Liver (tissue), 9 donors: ENCODE data around the gene DPPA4. TPM values are rescaled to one million over a fixed set of nuclear protein-coding genes. Genes with fewer than 3 reads are reported as not detected.

Experiments
- DNase-seq: peaks from one replicate; pipeline ENCODE4 v3.0.0-alpha.2; 2017; ENCODE audit warnings: low spot score
- H3K27ac ChIP-seq, 2 donors: one replicate each; pipeline ENCODE4 v1.7.0; 2013; ENCODE audit warnings: inconsistent platforms in 2 of 2, low read length in 2 of 2, control low read depth in 1 of 2, low read depth in 1 of 2, mild to moderate bottlenecking in 1 of 2
- H3K27me3 ChIP-seq, 4 donors: one replicate each; pipeline versions ENCODE4 v1.6.1 to v1.7.0; 2013; ENCODE audit warnings: low read length in 3 of 4, inconsistent platforms in 1 of 4, mild to moderate bottlenecking in 1 of 4, moderate library complexity in 1 of 4; ENCODE audit not compliant: control insufficient read depth in 4 of 4, insufficient read depth in 4 of 4
- H3K36me3 ChIP-seq, 4 donors: one replicate each; pipeline versions ENCODE4 v1.6.1 to v1.7.0; 2013; ENCODE audit warnings: low read length in 3 of 4, mild to moderate bottlenecking in 3 of 4, low read depth in 1 of 4, moderate library complexity in 1 of 4; ENCODE audit not compliant: control insufficient read depth in 4 of 4, insufficient read depth in 3 of 4
- H3K4me1 ChIP-seq, 4 donors: one replicate each; pipeline versions ENCODE4 v1.6.1 to v1.7.0; 2013; ENCODE audit warnings: low read length in 3 of 4, mild to moderate bottlenecking in 3 of 4, moderate library complexity in 1 of 4; ENCODE audit not compliant: control insufficient read depth in 4 of 4, insufficient read depth in 4 of 4
- H3K4me3 ChIP-seq, 3 donors: one replicate each; pipeline versions ENCODE4 v1.6.1 to v1.7.0; 2013; ENCODE audit warnings: low read length in 3 of 3, control low read depth in 1 of 3, low read depth in 1 of 3, mild to moderate bottlenecking in 1 of 3
- H3K9ac ChIP-seq, 2 donors: one replicate each; pipeline ENCODE4 v1.7.0; 2013; ENCODE audit warnings: low read length in 2 of 2, mild to moderate bottlenecking in 2 of 2, moderate library complexity in 2 of 2, control low read depth in 1 of 2, low read depth in 1 of 2
- H3K9me3 ChIP-seq, 4 donors: one replicate each; pipeline versions ENCODE4 v1.6.1 to v1.7.0; 2013; ENCODE audit warnings: low read length in 3 of 4; ENCODE audit not compliant: control insufficient read depth in 4 of 4
- EGR1 ChIP-seq, 2 donors: IDR thresholded peaks; 2 replicates each; pipeline ENCODE4 v1.6.1; 2016 to 2018; ENCODE audit warnings: antibody characterized with exemption in 2 of 2, low read depth in 2 of 2
- FOXA1 ChIP-seq: IDR thresholded peaks from 2 replicates; pipeline ENCODE4 v1.6.1; 2016; ENCODE audit warnings: antibody characterized with exemption
- FOXA2 ChIP-seq: IDR thresholded peaks from 2 replicates; pipeline ENCODE4 v1.6.1; 2016; ENCODE audit warnings: antibody characterized with exemption
- GABPA ChIP-seq, 2 donors: IDR thresholded peaks in 1 of 2; conservative IDR thresholded peaks in 1 of 2; 2 replicates each; pipeline ENCODE4 v1.6.1; 2016; ENCODE audit warnings: antibody characterized with exemption in 2 of 2, mild to moderate bottlenecking in 1 of 2, moderate library complexity in 1 of 2
- HNF4A ChIP-seq, 2 donors: conservative IDR thresholded peaks; 2 replicates each; pipeline ENCODE4 v1.6.1; 2016; ENCODE audit warnings: antibody characterized with exemption in 2 of 2, mild to moderate bottlenecking in 2 of 2
- HNF4G ChIP-seq: IDR thresholded peaks from 2 replicates; pipeline ENCODE4 v1.6.1; 2016; ENCODE audit warnings: antibody characterized with exemption
- JUND ChIP-seq, 2 donors: IDR thresholded peaks; 2 replicates each; pipeline ENCODE4 v1.6.1; 2016; ENCODE audit warnings: antibody characterized with exemption in 2 of 2
- NR2F2 ChIP-seq: IDR thresholded peaks from 2 replicates; pipeline ENCODE4 v1.6.1; 2016; ENCODE audit warnings: antibody characterized with exemption
- RAD21 ChIP-seq, 2 donors: IDR thresholded peaks; 2 replicates each; pipeline ENCODE4 v1.6.1; 2016; ENCODE audit warnings: antibody characterized with exemption in 2 of 2, mild to moderate bottlenecking in 2 of 2
- RXRA ChIP-seq, 2 donors: IDR thresholded peaks; 2 replicates each; pipeline ENCODE4 v1.6.1; 2017 to 2018; ENCODE audit warnings: antibody characterized with exemption in 2 of 2, mild to moderate bottlenecking in 1 of 2
- SP1 ChIP-seq: IDR thresholded peaks from 2 replicates; pipeline ENCODE4 v1.6.1; 2018; ENCODE audit warnings: antibody characterized with exemption, mild to moderate bottlenecking
- TAF1 ChIP-seq: conservative IDR thresholded peaks from 2 replicates; pipeline ENCODE4 v1.6.1; 2016; ENCODE audit warnings: antibody characterized with exemption, mild to moderate bottlenecking
- YY1 ChIP-seq: IDR thresholded peaks from 2 replicates; pipeline ENCODE4 v1.6.1; 2016; ENCODE audit warnings: antibody characterized with exemption, mild to moderate bottlenecking
- WGBS: extraction: QIAGEN DNeasy Blood & Tissue Kit; methylation state at CpG from one replicate; pipeline ENCODE4 v1.1.7; 2013; 5-methylcytosine and 5-hydroxymethylcytosine counted together
- polyA plus RNA-seq, 2 donors: library from polyadenylated mRNA; stranded (reverse) in 1 of 2; unstranded in 1 of 2; fragments of 200-250 nt in 1 of 2; fragments of >200 nt in 1 of 2; fragmentation: Nextera tagmentation in 1 of 2; extraction: Ambion mirVana in 1 of 2; gene quantifications; one replicate each; pipeline versions ENCODE4 v1.2.1 to v1.2.3, GENCODE V29; 2013 to 2015
- total RNA-seq, 2 donors: library from RNA; depleted of rRNA; stranded (reverse); fragments of >200 nt; gene quantifications; one replicate each; pipeline ENCODE4 v1.2.3, GENCODE V29; 2014
- TF ChIP-seq, protein P1 (sequence below): fragments of 150-350 bp; IDR thresholded peaks from 2 replicates; pipeline ENCODE4 v1.5.1; 2017; ENCODE audit warnings: improper control_type of control experiment, low read depth, low read length; ENCODE audit not compliant: missing input control
- TF ChIP-seq, protein P2 (sequence below): IDR thresholded peaks from 2 replicates; pipeline ENCODE4 v1.6.1; 2016; ENCODE audit warnings: antibody characterized with exemption, mild to moderate bottlenecking
- TF ChIP-seq, protein P3 (sequence below): IDR thresholded peaks from 2 replicates; pipeline ENCODE4 v1.6.1; 2016; ENCODE audit warnings: antibody characterized with exemption
- TF ChIP-seq, protein P4 (sequence below): IDR thresholded peaks from 2 replicates; pipeline ENCODE4 v1.6.1; 2016; ENCODE audit warnings: antibody characterized with exemption
- TF ChIP-seq, protein P5 (sequence below): IDR thresholded peaks from 2 replicates; pipeline ENCODE4 v1.6.1; 2016; ENCODE audit warnings: antibody characterized with exemption
- donor health status: healthy.
- donor health status: healthy.
- donor health status: healthy.
- donor health status: healthy.
- donor health status: healthy.

The DPPA4 gene
- total and polyA plus RNA-seq, 4 donors = 0.12 to 3.1 (median 0.28) TPM

DNA sequence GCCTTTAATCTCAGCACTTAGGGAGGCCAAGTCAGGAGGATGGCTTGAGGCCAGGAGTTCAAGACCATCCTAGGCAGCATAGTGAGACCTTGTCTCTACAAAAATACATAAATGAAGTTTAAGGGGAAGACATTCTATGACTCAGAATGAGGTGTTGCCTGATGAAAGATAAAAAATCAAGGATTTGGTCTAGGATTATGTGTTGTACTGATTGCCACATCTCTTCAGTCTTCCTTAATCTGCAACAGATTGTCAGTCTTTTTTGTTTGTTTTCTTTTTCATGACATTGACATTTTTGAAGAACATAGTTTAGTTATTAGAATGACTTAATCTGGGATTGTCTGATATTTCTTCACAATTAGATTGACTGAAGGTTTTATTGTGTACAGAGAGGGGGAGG is 26.3 kb upstream of the DPPA4 start:
- Histone ChIP-seq H3K4me3 (no peak overlapping the region), H3K36me3 (no peaks in the 10 kb centered on the region), H3K9me3 (no peaks in the 10 kb centered on the region), H3K9ac (peak overlapping the region in 1 of 2 donors; percentile 3), H3K27me3 (no peaks in the 10 kb centered on the region), H3K27ac (peak overlapping the region; percentile 87 to 90), H3K4me1 (peaks cover 3 to 36% (median 24%) of the 10 kb centered on the region in 4 donors)
- DNase-seq = no peak
- TF ChIP-seq, protein P1, sequence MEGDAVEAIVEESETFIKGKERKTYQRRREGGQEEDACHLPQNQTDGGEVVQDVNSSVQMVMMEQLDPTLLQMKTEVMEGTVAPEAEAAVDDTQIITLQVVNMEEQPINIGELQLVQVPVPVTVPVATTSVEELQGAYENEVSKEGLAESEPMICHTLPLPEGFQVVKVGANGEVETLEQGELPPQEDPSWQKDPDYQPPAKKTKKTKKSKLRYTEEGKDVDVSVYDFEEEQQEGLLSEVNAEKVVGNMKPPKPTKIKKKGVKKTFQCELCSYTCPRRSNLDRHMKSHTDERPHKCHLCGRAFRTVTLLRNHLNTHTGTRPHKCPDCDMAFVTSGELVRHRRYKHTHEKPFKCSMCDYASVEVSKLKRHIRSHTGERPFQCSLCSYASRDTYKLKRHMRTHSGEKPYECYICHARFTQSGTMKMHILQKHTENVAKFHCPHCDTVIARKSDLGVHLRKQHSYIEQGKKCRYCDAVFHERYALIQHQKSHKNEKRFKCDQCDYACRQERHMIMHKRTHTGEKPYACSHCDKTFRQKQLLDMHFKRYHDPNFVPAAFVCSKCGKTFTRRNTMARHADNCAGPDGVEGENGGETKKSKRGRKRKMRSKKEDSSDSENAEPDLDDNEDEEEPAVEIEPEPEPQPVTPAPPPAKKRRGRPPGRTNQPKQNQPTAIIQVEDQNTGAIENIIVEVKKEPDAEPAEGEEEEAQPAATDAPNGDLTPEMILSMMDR = no peak
- TF ChIP-seq, protein P2, sequence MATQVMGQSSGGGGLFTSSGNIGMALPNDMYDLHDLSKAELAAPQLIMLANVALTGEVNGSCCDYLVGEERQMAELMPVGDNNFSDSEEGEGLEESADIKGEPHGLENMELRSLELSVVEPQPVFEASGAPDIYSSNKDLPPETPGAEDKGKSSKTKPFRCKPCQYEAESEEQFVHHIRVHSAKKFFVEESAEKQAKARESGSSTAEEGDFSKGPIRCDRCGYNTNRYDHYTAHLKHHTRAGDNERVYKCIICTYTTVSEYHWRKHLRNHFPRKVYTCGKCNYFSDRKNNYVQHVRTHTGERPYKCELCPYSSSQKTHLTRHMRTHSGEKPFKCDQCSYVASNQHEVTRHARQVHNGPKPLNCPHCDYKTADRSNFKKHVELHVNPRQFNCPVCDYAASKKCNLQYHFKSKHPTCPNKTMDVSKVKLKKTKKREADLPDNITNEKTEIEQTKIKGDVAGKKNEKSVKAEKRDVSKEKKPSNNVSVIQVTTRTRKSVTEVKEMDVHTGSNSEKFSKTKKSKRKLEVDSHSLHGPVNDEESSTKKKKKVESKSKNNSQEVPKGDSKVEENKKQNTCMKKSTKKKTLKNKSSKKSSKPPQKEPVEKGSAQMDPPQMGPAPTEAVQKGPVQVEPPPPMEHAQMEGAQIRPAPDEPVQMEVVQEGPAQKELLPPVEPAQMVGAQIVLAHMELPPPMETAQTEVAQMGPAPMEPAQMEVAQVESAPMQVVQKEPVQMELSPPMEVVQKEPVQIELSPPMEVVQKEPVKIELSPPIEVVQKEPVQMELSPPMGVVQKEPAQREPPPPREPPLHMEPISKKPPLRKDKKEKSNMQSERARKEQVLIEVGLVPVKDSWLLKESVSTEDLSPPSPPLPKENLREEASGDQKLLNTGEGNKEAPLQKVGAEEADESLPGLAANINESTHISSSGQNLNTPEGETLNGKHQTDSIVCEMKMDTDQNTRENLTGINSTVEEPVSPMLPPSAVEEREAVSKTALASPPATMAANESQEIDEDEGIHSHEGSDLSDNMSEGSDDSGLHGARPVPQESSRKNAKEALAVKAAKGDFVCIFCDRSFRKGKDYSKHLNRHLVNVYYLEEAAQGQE = no peak
- no peak for TF ChIP-seq RAD21 (IDR thresholded peaks at IDR 0.05)
- TF ChIP-seq SP1 = no peak
- no peak for TF ChIP-seq RXRA (IDR thresholded peaks at IDR 0.05)
- no peak for TF ChIP-seq EGR1 (IDR thresholded peaks at IDR 0.05; ENCODE audit: low read depth in 2 of 2)
- no peak for TF ChIP-seq FOXA1
- no peak for TF ChIP-seq YY1

DNA sequence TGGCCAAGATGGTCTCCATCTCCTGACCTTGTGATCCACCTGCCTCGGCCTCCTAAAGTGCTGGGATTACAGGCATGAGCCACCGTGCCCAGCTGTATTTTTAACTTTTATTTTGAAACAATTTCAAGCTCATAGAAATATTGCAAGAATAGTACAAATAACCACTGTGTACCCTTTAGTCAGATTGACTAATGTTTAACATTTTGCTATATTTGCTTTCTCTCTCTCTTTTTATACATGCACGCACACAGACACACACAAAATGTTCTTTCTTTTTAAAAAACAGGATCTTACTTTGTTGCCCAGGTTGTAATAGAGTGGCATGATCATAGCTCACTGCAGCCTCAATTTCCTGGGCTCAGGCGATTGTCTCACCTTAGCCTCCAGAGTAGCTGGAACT is 25.5 kb upstream of the DPPA4 start:
- Histone ChIP-seq H3K4me3 (peak overlapping the region in 2 of 3 donors; percentile 18 to 32), H3K9ac (peak overlapping the region; percentile 3 to 37), H3K4me1 (peaks cover 5 to 36% (median 24%) of the 10 kb centered on the region in 4 donors), H3K36me3 (no peaks in the 10 kb centered on the region), H3K27me3 (no peaks in the 10 kb centered on the region), H3K9me3 (no peaks in the 10 kb centered on the region), H3K27ac (peak overlapping the region; percentile 87 to 90)
- TF ChIP-seq, protein P3, sequence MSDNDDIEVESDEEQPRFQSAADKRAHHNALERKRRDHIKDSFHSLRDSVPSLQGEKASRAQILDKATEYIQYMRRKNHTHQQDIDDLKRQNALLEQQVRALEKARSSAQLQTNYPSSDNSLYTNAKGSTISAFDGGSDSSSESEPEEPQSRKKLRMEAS = no peak
- peak; percentile 80 for TF ChIP-seq FOXA2
- peak; percentile 79 for TF ChIP-seq YY1
- TF ChIP-seq, protein P2 = peak; percentile 52
- TF ChIP-seq HNF4A (conservative IDR thresholded peaks at IDR 0.05) = peak; percentile 47 to 63
- TF ChIP-seq EGR1 (IDR thresholded peaks at IDR 0.05; ENCODE audit: low read depth in 2 of 2) = no peak
- no peak for TF ChIP-seq GABPA (IDR thresholded peaks at IDR 0.05 in 1 of 2, conservative IDR thresholded peaks at IDR 0.05 in 1 of 2)
- TF ChIP-seq, protein P1 = no peak
- peak; percentile 16 to 42 for TF ChIP-seq RAD21 (IDR thresholded peaks at IDR 0.05)
- TF ChIP-seq SP1 = peak; percentile 87
- TF ChIP-seq JUND (IDR thresholded peaks at IDR 0.05) = peak in 1 of 2 donors; percentile 58
- TF ChIP-seq NR2F2 = no peak
- TF ChIP-seq, protein P4, sequence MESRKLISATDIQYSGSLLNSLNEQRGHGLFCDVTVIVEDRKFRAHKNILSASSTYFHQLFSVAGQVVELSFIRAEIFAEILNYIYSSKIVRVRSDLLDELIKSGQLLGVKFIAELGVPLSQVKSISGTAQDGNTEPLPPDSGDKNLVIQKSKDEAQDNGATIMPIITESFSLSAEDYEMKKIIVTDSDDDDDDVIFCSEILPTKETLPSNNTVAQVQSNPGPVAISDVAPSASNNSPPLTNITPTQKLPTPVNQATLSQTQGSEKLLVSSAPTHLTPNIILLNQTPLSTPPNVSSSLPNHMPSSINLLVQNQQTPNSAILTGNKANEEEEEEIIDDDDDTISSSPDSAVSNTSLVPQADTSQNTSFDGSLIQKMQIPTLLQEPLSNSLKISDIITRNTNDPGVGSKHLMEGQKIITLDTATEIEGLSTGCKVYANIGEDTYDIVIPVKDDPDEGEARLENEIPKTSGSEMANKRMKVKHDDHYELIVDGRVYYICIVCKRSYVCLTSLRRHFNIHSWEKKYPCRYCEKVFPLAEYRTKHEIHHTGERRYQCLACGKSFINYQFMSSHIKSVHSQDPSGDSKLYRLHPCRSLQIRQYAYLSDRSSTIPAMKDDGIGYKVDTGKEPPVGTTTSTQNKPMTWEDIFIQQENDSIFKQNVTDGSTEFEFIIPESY = no peak
- peak; percentile 44 for TF ChIP-seq HNF4G
- TF ChIP-seq RXRA (IDR thresholded peaks at IDR 0.05) = peak; percentile 63 to 66
- peak; percentile 48 for TF ChIP-seq TAF1
- TF ChIP-seq FOXA1 = peak; percentile 55
- TF ChIP-seq, protein P5, sequence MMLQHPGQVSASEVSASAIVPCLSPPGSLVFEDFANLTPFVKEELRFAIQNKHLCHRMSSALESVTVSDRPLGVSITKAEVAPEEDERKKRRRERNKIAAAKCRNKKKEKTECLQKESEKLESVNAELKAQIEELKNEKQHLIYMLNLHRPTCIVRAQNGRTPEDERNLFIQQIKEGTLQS = peak; percentile 20
- WGBS = 33% methylated on average over 4 of the region's 4 CpGs
- DNase-seq = no peak
